ENCODE results near the gene HIC1.

HIC1 gene

GRCh38 chr17:2018716-2019510 is 36.0 kb upstream of the HIC1 start:
- in situ Hi-C loops (cut with HindIII; ENCODE audit: low pct_unique_long_range_greater_than_20kb, low sequenced_read_pairs) = no loop called here
- no peak for TF ChIP-seq JUND (IDR thresholded peaks at IDR 0.05; ENCODE audit: low read depth)
- DNase-seq (ENCODE audit: low read depth in 1 of 2, low spot score in 1 of 2) = no peak

DNA sequence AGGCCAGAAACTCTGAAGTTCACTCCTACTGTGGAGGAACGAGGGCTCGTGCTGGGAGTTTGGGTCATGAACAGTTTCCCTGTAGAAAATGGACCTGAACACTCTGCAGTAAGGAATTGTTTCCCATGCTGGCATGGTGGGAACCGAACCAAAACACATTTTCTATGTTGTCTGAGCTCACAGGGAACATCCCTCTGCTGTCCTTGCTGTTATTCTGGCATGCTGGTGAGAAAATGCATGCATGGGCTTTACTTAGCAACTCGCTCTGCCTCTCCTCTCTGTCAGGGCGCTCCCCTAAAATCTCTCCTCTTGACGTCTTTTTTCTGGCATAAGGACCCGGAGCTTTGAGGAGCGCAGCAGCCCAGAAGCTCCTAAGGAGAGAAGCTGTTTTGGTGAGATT is 35.2 kb upstream of the HIC1 start:
- no peak for TF ChIP-seq JUND (IDR thresholded peaks at IDR 0.05; ENCODE audit: low read depth)
- no peak for DNase-seq (ENCODE audit: low read depth in 1 of 2, low spot score in 1 of 2)
- in situ Hi-C loops (cut with HindIII; ENCODE audit: low pct_unique_long_range_greater_than_20kb, low sequenced_read_pairs) = no loop called here

DNA sequence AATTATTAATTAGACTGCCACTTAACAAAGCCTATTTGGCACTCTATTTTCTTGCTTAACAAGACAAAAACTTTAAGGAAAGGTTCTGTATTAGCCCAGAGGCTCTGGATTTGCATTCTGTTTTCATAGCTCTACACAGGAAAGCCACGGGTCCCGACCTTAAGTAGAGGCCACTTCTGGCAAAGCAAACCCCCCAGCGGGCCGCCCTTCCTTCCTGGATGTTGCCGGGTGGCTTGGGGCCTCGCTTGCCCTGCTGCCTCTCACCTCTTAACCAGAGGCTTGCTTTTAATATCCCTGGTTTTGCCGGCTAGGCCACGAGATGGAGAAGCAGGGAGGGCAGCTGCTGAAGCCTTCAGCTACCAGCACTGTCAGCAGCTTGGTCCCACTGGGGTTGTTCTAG is 34.2 kb upstream of the HIC1 start:
- no peak for TF ChIP-seq JUND (IDR thresholded peaks at IDR 0.05; ENCODE audit: low read depth)
- in situ Hi-C loops (cut with HindIII; ENCODE audit: low pct_unique_long_range_greater_than_20kb, low sequenced_read_pairs) = no loop called here
- DNase-seq (ENCODE audit: low read depth in 1 of 2, low spot score in 1 of 2) = no peak

- in situ Hi-C loops (cut with HindIII; ENCODE audit: low pct_unique_long_range_greater_than_20kb, low sequenced_read_pairs) = no loop called here
- peak; percentile 60 to 72 for DNase-seq (ENCODE audit: low read depth in 1 of 2, low spot score in 1 of 2)
- TF ChIP-seq JUND (IDR thresholded peaks at IDR 0.05; ENCODE audit: low read depth) = no peak
Observed at GRCh38 chr17:2022647-2023240, 32.2 kb upstream of the HIC1 start.

- in situ Hi-C loops (cut with HindIII; ENCODE audit: low pct_unique_long_range_greater_than_20kb, low sequenced_read_pairs) = no loop called here
- TF ChIP-seq JUND (IDR thresholded peaks at IDR 0.05; ENCODE audit: low read depth) = no peak
- DNase-seq (ENCODE audit: low read depth in 1 of 2, low spot score in 1 of 2) = no peak
Observed at GRCh38 chr17:2023256-2023655, 31.6 kb upstream of the HIC1 start.

- in situ Hi-C loops (cut with HindIII; ENCODE audit: low pct_unique_long_range_greater_than_20kb, low sequenced_read_pairs) = no loop called here
- no peak for TF ChIP-seq JUND (IDR thresholded peaks at IDR 0.05; ENCODE audit: low read depth)
- DNase-seq (ENCODE audit: low read depth in 1 of 2, low spot score in 1 of 2) = peak; percentile 54 to 91
Observed at GRCh38 chr17:2023692-2024571, 31.0 kb upstream of the HIC1 start.

- in situ Hi-C loops (cut with HindIII; ENCODE audit: low pct_unique_long_range_greater_than_20kb, low sequenced_read_pairs) = no loop called here
- TF ChIP-seq JUND (IDR thresholded peaks at IDR 0.05; ENCODE audit: low read depth) = no peak
- DNase-seq (ENCODE audit: low read depth in 1 of 2, low spot score in 1 of 2) = no peak
Observed at GRCh38 chr17:2024572-2025219, 30.2 kb upstream of the HIC1 start.

DNA sequence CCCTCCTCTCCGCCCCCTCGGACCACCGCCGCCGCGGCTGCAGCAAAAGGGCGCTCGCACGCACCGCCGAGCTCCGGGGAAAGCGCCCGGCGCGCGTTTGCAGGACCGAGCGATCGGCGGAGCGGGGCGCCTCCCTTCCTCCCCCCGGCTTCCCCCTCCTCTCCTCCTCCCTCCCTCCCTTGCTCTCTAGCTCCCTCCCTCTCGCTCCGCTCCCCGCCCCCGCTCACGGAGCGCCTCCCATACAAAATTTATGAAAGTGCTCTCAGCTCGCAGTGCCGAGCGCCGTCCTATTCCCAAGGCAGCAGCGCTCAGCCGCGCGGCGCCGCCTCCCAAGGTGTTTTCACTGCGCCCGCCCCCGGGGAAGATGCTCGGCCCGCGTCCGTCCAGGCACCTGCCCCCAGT is 29.7 kb upstream of the HIC1 start, which contains the start of gene RTN4RL1:
Gene RTN4RL1, minus strand, starts transcription at position 115 of the 402 bp plus-strand sequence. CDS start 469 bp downstream, outside the sequence.
- in situ Hi-C loops (cut with HindIII; ENCODE audit: low pct_unique_long_range_greater_than_20kb, low sequenced_read_pairs) = no loop called here
- peak; percentile 80 to 96 for DNase-seq (ENCODE audit: low read depth in 1 of 2, low spot score in 1 of 2)
- no peak for TF ChIP-seq JUND (IDR thresholded peaks at IDR 0.05; ENCODE audit: low read depth)

DNA sequence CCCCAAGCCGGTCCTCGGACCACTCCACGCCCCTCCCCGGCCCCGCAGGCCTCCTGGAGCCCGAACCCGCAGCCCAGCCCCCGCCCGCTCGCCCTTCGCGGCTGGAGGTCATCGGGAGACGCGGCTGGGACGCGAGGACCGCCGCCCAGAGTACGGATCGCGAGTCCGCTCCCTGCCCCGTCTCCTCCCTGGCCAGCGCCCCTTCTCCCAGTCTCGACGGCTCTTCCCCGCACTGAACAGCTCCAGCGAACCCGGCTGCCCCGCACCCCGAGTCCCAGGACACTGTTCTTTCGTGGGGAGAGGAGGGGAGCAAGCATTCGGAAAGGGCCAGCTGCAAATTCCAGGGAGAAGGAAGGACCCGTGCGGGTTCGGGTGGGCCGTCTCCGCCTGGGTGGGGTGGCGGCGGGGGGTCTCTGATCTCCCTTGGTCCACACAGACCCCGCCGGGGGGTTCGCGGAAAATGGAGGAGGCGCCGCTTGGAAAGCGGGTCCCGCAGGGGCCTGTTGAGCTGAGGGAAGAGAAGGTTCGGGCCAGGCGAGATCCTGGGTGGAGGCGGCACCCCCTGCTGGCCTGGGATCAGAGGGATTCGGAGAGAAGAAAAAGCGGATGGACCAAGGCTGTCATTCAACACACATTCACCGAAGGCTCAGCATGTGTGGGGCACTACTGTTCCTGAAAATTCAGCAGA is 29.1 kb upstream of the HIC1 start:
- in situ Hi-C loops (cut with HindIII; ENCODE audit: low pct_unique_long_range_greater_than_20kb, low sequenced_read_pairs) = no loop called here
- TF ChIP-seq JUND (IDR thresholded peaks at IDR 0.05; ENCODE audit: low read depth) = no peak
- peak; percentile 60 to 83 for DNase-seq (ENCODE audit: low read depth in 1 of 2, low spot score in 1 of 2)

DNA sequence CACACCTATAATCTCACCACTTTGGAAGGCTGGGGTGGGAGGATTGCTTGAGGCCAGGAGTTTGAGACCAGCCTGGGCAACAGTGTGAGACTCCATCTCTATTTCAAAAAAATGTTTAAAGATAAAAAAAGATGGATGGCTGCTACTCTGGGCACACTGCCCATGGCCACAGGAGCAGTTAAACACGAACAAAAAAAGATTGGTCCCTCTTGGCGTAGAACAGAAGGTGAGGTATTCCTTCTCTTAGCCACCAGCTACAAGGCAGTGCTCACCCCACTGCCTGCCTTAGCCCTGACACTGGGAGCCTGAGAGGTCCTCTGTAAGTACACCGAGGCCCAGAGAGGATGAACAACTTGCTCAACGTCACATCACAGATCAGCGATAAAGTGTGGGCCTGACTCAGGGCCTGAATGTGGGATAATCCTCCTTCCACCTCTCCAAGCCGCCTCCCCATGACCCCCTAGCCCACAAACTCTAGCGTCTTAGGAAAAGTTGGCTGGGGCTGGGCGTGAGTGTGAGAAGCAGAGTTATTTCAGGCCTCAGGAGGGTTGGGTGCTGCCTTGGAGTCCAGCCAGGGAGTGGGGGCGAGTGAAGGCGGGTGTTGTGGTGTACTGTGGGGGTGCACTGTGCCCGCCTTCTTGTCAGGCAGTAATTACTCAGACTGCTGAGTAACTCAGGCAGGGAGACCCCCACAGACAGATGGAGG is 27.2 kb upstream of the HIC1 start:
- no peak for TF ChIP-seq JUND (IDR thresholded peaks at IDR 0.05; ENCODE audit: low read depth)
- in situ Hi-C loops (cut with HindIII; ENCODE audit: low pct_unique_long_range_greater_than_20kb, low sequenced_read_pairs) = no loop called here

DNA sequence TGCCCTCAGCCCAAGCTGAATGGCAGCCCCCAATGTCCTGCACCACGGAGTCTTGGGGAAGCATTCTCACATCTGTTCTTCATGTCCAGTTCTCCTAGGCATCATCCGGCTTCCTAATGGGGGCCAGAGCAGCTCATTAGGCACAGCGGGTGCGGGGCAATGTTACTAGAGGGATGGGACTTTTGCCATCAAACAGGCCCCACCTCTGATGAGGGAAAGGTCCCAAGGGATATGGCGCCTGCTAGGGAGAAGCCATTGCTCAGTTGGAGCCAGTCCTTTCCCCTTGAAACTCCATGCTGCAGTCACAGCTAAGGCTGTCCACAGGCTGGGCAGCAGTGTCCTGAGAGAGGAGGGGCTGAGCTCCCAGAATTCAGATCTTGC is 26.7 kb upstream of the HIC1 start:
- TF ChIP-seq JUND (IDR thresholded peaks at IDR 0.05; ENCODE audit: low read depth) = no peak
- in situ Hi-C loops (cut with HindIII; ENCODE audit: low pct_unique_long_range_greater_than_20kb, low sequenced_read_pairs) = no loop called here
- no peak for DNase-seq (ENCODE audit: low read depth in 1 of 2, low spot score in 1 of 2)

More for the DNA sequence above, 27.2 kb upstream of the HIC1 start:
- no peak for DNase-seq (ENCODE audit: low read depth in 1 of 2, low spot score in 1 of 2)
